ENCODE results near the gene PRR3.

- TF ChIP-seq CTCF (conservative IDR thresholded peaks at IDR 0.05) (no peak), ZFX (IDR thresholded peaks at IDR 0.05) (no peak)
These were observed 19.2 kb upstream of the PRR3 start for GRCh38 chr6:30537931-30538330.
